GM12801 (cell line): Measurements from ENCODE around the gene WARS2.

Experiments
- CTCF ChIP-seq: IDR thresholded peaks from one replicate; pipeline ENCODE4 v1.5.1; 2011; ENCODE audit warnings: control low read depth; ENCODE audit not compliant: insufficient read length; ENCODE audit errors: extremely low read depth

WARS2 gene

GRCh38 chr1:119144813-119145212 lies 4.4 kb upstream of the WARS2 start:
- TF ChIP-seq CTCF, result no peak

GRCh38 chr1:119143706-119144105 lies 3.3 kb upstream of the WARS2 start:
- no peak for TF ChIP-seq CTCF

GRCh38 chr1:119141660-119142059 lies 1.2 kb upstream of the WARS2 start:
- TF ChIP-seq CTCF, result no peak

DNA sequence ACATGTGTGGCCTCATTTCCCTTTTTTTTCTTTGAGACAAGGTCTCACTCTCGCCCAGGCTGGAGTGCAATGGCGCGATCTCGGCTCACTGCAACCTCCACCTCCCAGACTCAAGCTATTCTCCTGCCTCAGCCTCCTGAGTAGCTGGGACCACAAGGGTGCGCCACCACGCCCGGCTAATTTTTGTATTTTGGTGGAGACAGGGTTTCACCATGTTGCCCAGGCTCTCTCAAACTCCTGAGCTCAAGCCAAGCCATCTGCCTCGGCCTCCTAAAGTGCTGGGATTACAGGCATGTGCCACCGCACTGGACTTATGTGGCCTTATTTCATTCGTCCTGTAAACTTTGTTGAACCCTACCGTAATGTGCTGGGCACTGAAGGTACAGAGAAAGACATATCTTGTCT lies 569 bp upstream of the WARS2 start:
- TF ChIP-seq CTCF, result no peak

GRCh38 chr1:119139857-119140176 lies 636 bp downstream of the WARS2 start:
- no peak for TF ChIP-seq CTCF

- no peak for TF ChIP-seq CTCF
Measured at GRCh38 chr1:119139403-119139802, 1.1 kb downstream of the WARS2 start.

DNA sequence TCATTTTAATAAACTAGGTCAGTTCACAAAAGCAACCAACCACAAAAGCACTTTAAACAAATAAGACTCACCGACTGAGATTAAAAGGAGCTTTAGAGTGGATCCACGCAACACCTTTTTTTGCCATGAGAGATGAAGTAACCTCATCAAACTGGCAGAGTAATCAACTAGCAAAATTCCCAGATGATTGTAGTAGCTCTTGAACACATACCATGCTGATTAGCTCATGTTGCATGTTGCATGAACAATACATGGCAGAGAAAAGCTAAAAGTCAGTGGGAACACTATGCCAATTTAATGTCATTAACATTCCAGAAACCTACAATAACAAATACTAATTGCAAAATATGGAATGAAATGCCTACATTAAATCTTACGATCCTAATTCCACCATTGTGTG lies 4.1 kb downstream of the WARS2 start:
- TF ChIP-seq CTCF, result no peak

DNA sequence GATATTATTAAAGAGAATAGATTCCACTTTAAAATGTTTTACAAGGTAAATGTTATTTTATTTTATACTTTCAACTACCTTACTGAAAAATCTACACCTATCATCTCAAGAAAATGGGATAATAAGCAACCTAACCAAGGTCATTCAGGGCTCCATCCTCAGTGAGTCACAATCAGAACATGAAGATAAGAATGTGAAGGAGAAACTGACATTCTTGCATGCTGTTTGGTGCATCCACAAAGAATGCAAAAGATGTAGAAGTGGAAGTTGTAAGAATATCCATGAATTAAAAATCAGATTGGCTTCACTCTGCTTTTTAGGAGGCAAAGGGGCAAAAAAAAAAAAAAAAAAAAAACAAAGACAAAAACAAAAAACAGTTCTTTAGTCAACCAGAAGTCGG lies 6.5 kb downstream of the WARS2 start:
- TF ChIP-seq CTCF, result no peak
